KOPT-K1 (cell line): ENCODE results near the gene HLA-A.

Experiments used
- H3K27ac ChIP-seq: fragments of 200-600 bp; sonication (generic); 2 replicates; pipeline ENCODE4 v1.5.1; 2016; ENCODE audit warnings: antibody characterized with exemption, mild to moderate bottlenecking, low read depth, low read length; ENCODE audit not compliant: poor library complexity, severe bottlenecking
- H3K36me3 ChIP-seq: fragments of 200-600 bp; sonication (generic); 2 replicates; pipeline ENCODE4 v1.5.1; 2017; ENCODE audit warnings: antibody characterized with exemption, mild to moderate bottlenecking, low read length, moderate library complexity; ENCODE audit not compliant: insufficient read depth
- H3K9me3 ChIP-seq: fragments of 200-600 bp; sonication (generic); 2 replicates; pipeline ENCODE4 v1.5.1; 2017; ENCODE audit warnings: antibody characterized with exemption, low read length, mild to moderate bottlenecking; ENCODE audit not compliant: insufficient read depth, poor library complexity, severe bottlenecking

Gene HLA-A

GRCh38 chr6:29981211-29981812, 39.0 kb downstream of the HLA-A start:
- H3K9me3 ChIP-seq = no peaks in the 10 kb centered on the region
- no peak overlapping the region for H3K27ac ChIP-seq
- no peaks in the 10 kb centered on the region for H3K36me3 ChIP-seq

DNA sequence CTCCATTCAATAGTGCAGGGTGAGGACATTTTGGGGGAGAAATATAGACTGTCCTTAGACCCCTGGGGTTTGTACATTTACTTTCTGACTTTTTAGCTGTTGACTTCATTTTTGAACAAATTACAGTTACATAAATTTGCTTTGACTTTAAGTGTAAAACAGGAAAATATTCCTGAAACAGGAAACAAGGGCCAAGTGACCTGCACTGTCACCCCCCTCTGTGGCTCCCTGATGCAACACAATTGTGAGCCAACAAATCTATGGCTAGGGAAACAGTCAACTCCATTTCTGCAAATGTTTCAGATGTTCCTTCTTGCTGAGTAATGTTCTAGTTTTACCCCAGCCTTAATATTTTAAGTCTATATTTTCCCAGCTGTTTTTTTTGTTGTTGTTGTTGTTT, 39.8 kb downstream of the HLA-A start:
- no peak overlapping the region for H3K27ac ChIP-seq
- no peaks in the 10 kb centered on the region for H3K36me3 ChIP-seq
- no peaks in the 10 kb centered on the region for H3K9me3 ChIP-seq

- H3K36me3 ChIP-seq = no peaks in the 10 kb centered on the region
- H3K9me3 ChIP-seq = no peaks in the 10 kb centered on the region
- H3K27ac ChIP-seq = no peak overlapping the region
Measured at GRCh38 chr6:29984232-29984631, 41.9 kb downstream of the HLA-A start.

- no peaks in the 10 kb centered on the region for H3K36me3 ChIP-seq
- no peak overlapping the region for H3K27ac ChIP-seq
- no peaks in the 10 kb centered on the region for H3K9me3 ChIP-seq
Measured at GRCh38 chr6:29984992-29985391, 42.7 kb downstream of the HLA-A start.

- H3K36me3 ChIP-seq = no peaks in the 10 kb centered on the region
- H3K27ac ChIP-seq = no peak overlapping the region
- H3K9me3 ChIP-seq = no peaks in the 10 kb centered on the region
Measured at GRCh38 chr6:29986179-29986781, 43.9 kb downstream of the HLA-A start.

- Histone ChIP-seq H3K9me3 (no peaks in the 10 kb centered on the region), H3K27ac (no peak overlapping the region), H3K36me3 (no peaks in the 10 kb centered on the region)
Measured at GRCh38 chr6:29989211-29989610, 46.9 kb downstream of the HLA-A start.

DNA sequence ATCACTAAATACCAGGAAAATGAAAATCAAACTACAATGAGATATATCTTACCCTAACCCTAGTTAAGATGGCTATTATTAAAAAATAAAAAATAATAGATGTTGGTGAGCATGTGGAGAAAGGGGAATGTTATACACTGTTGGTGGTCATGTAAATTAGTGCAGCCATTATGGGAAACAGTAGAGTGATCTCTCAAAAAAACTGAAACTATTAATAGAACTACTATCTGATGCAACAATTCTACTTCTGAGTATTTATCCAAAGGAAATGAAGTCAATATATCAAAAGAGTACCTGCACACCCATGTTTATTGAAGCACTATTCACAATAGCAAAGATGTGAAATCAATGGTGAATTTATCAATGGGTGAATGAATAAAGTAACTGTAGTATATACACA, 48.6 kb downstream of the HLA-A start:
- Histone ChIP-seq H3K9me3 (no peaks in the 10 kb centered on the region), H3K36me3 (no peaks in the 10 kb centered on the region), H3K27ac (no peak overlapping the region)

DNA sequence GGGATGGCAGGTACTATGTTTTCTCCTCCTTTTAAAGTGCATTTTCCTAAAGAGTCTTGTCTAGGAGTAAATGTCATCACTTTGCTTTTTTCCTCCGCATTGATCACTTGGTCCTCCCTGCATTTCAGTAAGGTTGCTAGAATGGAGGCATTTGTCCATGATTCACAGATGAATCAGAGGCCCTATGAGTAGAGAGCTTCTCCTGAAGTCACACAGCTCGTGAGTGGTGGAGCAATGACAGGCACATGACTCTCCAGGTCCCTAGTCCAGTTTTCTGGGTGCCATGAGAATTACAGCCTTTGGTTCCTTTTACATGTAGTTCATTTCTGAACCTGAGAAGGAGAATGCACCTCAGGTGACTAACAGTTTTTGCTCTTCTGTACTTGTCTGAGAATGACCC, 50.5 kb downstream of the HLA-A start:
- Histone ChIP-seq H3K27ac (no peak overlapping the region), H3K36me3 (no peaks in the 10 kb centered on the region), H3K9me3 (no peaks in the 10 kb centered on the region)

DNA sequence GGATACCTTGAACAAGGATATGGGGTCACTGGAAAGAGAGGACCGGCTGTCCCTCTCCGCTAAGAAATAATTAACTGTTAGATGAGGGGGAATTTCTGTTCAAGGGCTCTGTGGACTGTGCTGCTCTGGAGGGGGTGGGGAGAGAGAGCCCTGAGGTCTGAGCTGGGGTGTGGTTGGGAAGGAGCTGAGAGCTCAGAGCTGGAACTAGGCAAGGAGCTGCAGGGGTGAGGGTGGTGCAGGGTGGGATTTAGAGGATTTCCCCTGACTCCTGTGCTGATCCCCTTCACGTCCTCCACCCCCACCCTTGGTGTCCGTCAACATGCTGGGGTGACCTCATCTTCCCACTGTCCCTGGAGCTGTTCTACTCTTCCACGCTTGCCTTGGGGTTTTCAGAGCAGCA, 52.5 kb downstream of the HLA-A start:
- no peaks in the 10 kb centered on the region for H3K36me3 ChIP-seq
- no peak overlapping the region for H3K27ac ChIP-seq
- no peaks in the 10 kb centered on the region for H3K9me3 ChIP-seq

DNA sequence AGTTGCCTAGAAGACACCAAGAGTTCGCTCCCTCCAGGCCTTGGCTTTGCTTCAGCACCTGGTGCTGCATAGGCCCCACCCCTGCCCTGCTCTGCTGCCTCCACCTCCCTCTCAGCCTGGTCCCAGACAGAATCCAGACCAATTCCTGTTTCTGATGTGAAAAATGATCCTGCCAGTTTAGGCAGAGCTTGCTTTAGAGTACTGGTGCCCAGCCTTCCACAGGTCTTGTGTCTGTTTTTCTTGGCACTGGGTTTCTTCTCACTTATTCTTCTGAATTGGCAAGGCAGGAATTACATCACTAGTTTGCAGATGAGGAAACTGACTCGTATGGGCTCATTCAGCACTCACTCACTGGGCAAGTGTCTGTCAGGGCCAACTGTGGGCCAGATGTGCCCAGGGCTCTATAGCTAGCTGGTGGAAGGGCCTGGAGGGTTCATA, 53.0 kb downstream of the HLA-A start:
- no peaks in the 10 kb centered on the region for H3K36me3 ChIP-seq
- H3K27ac ChIP-seq = no peak overlapping the region
- no peaks in the 10 kb centered on the region for H3K9me3 ChIP-seq
